HepG2 (cell line): ENCODE results near the gene PLCL2.

Experiments
- GABPB1 ChIP-seq: IDR thresholded peaks from 2 replicates; pipeline ENCODE4 v1.6.1; 2016; ENCODE audit warnings: mild to moderate bottlenecking, missing genetic modification reagents, moderate library complexity, missing compliant biosample characterization
- PCBP2 ChIP-seq: fragments of 200-400 bp; formaldehyde crosslinking; optimal IDR thresholded peaks from 2 replicates; pipeline ENCODE3; 2018; ENCODE audit warnings: low read length, low read depth; ENCODE audit not compliant: poor library complexity, severe bottlenecking
- RAD51 ChIP-seq: fragments of 450-650 bp; IDR thresholded peaks from 2 replicates; pipeline ENCODE4 v1.6.1; 2016; ENCODE audit warnings: borderline replicate concordance
- STAT5B ChIP-seq: sonication (generic); formaldehyde crosslinking; IDR thresholded peaks from 2 replicates; pipeline ENCODE4 v1.4.0; 2020; ENCODE audit warnings: missing genetic modification reagents
- ZNF432 ChIP-seq: sonication (generic); formaldehyde crosslinking; IDR thresholded peaks from 2 replicates; pipeline ENCODE4 v1.5.0; 2020; ENCODE audit warnings: missing genetic modification reagents, mild to moderate bottlenecking, borderline replicate concordance
- TF ChIP-seq, protein P1 (sequence below): sonication (generic); formaldehyde crosslinking; IDR thresholded peaks from 2 replicates; pipeline ENCODE4 v1.4.0; 2020; ENCODE audit warnings: missing genetic modification reagents
- TF ChIP-seq, protein P2 (sequence below): sonication (generic); formaldehyde crosslinking; IDR thresholded peaks from 2 replicates; pipeline ENCODE4 v1.4.0; 2020; ENCODE audit warnings: low read depth, missing genetic modification reagents
- TF ChIP-seq, protein P3 (sequence below): sonication (generic); formaldehyde crosslinking; IDR thresholded peaks from 2 replicates; pipeline ENCODE4 v1.5.0; 2020; ENCODE audit warnings: missing genetic modification reagents

DNA sequence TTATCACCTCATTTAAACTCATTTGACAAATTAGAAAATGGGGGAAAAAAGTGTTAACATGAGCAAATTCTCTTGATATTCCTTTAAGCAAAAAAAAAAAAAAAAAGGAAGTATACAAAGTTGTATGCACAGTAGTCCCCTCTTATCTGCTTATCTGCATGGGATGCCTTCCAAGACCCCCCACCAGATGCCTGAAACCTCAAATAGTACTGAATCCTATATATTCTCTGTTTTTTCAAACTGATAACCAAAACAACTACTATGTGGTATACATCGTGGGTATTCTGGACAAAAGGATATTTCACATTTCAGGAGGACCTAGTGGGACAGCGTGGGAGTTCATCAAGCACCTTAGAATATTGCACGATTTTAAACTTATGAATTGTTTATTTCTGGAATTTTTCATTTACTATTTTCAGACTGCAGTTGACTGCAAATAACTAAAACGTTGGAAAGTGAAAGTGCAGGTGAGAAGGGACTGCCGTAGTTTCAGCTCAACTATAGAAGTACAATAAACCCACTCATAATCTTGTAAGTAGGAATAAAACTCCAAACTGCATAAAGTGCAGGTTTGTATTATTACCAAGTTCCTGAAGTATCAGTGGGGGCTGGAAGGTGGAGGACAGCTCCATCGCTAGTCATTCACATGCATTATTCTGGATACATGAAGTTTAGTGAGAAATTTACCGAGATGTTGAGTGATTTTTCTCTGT, 43.6 kb upstream of the PLCL2 start:
- TF ChIP-seq GABPB1 (no peak), STAT5B (CRISPR knock-in tag) (no peak), ZNF432 (no peak), RAD51 (no peak), PCBP2 (no peak)
- TF ChIP-seq, protein P1, sequence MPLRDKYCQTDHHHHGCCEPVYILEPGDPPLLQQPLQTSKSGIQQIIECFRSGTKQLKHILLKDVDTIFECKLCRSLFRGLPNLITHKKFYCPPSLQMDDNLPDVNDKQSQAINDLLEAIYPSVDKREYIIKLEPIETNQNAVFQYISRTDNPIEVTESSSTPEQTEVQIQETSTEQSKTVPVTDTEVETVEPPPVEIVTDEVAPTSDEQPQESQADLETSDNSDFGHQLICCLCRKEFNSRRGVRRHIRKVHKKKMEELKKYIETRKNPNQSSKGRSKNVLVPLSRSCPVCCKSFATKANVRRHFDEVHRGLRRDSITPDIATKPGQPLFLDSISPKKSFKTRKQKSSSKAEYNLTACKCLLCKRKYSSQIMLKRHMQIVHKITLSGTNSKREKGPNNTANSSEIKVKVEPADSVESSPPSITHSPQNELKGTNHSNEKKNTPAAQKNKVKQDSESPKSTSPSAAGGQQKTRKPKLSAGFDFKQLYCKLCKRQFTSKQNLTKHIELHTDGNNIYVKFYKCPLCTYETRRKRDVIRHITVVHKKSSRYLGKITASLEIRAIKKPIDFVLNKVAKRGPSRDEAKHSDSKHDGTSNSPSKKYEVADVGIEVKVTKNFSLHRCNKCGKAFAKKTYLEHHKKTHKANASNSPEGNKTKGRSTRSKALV (CRISPR knock-in tag): no peak
- TF ChIP-seq, protein P2, sequence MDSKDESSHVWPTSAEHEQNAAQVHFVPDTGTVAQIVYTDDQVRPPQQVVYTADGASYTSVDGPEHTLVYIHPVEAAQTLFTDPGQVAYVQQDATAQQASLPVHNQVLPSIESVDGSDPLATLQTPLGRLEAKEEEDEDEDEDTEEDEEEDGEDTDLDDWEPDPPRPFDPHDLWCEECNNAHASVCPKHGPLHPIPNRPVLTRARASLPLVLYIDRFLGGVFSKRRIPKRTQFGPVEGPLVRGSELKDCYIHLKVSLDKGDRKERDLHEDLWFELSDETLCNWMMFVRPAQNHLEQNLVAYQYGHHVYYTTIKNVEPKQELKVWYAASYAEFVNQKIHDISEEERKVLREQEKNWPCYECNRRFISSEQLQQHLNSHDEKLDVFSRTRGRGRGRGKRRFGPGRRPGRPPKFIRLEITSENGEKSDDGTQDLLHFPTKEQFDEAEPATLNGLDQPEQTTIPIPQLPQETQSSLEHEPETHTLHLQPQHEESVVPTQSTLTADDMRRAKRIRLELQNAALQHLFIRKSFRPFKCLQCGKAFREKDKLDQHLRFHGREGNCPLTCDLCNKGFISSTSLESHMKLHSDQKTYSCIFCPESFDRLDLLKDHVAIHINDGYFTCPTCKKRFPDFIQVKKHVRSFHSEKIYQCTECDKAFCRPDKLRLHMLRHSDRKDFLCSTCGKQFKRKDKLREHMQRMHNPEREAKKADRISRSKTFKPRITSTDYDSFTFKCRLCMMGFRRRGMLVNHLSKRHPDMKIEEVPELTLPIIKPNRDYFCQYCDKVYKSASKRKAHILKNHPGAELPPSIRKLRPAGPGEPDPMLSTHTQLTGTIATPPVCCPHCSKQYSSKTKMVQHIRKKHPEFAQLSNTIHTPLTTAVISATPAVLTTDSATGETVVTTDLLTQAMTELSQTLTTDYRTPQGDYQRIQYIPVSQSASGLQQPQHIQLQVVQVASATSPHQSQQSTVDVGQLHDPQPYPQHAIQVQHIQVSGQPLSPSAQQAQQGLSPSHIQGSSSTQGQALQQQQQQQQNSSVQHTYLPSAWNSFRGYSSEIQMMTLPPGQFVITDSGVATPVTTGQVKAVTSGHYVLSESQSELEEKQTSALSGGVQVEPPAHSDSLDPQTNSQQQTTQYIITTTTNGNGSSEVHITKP (CRISPR knock-in tag): no peak
- TF ChIP-seq, protein P3, sequence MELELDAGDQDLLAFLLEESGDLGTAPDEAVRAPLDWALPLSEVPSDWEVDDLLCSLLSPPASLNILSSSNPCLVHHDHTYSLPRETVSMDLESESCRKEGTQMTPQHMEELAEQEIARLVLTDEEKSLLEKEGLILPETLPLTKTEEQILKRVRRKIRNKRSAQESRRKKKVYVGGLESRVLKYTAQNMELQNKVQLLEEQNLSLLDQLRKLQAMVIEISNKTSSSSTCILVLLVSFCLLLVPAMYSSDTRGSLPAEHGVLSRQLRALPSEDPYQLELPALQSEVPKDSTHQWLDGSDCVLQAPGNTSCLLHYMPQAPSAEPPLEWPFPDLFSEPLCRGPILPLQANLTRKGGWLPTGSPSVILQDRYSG (CRISPR knock-in tag): no peak
